ENCODE results near the gene MYDGF. TPM values are rescaled to one million over a fixed set of nuclear protein-coding genes. Genes with fewer than 3 reads are reported as not detected.

Gene MYDGF
- total and polyA plus RNA-seq, 2 experiments from 2014 or later, result 207 to 591 TPM

- TF ChIP-seq EZH2 (IDR thresholded peaks at IDR 0.05; ENCODE audit: insufficient read depth, poor library complexity, severe bottlenecking) (no peak), EZH2phosphoT487 (IDR thresholded peaks at IDR 0.05; ENCODE audit: insufficient read depth, low read depth) (no peak)
- no peaks in the 10 kb centered on the region for H4K20me1 ChIP-seq (ENCODE audit: insufficient read depth)
- DNase-seq, result peak; percentile 67
- H3K4me3 ChIP-seq, result no peak overlapping the region
- H3K4me1 ChIP-seq (ENCODE audit: insufficient read depth), result no peaks in the 10 kb centered on the region
- no peak overlapping the region for H2AFZ ChIP-seq
- no peaks in the 10 kb centered on the region for H3K9me2 ChIP-seq (ENCODE audit: insufficient read depth)
- whole genome bisulfite sequencing, 2 experiments (ENCODE audit: low coverage in 1 of 2, low lambda C conversion rate in 2 of 2, missing lambda C conversion rate in 2 of 2), result 60 to 62% methylated on average over 17 of the region's 17 CpGs
- in situ Hi-C loops (cut with MboI), result no loop called here
- no peaks in the 10 kb centered on the region for H3K9me3 ChIP-seq (ENCODE audit: low read depth)
- H3F3A ChIP-seq (ENCODE audit: insufficient read depth), result no peaks in the 10 kb centered on the region; the same call in 1 of the 2 replicates
- no peaks in the 10 kb centered on the region for H3K27me3 ChIP-seq (replicated peaks; ENCODE audit: insufficient read depth)
- no peak overlapping the region for H3K27ac ChIP-seq
- no peak overlapping the region for H3K4me2 ChIP-seq (ENCODE audit: unreplicated experiment)
- no peak overlapping the region for H3K9ac ChIP-seq
- no peaks in the 10 kb centered on the region for H3K79me2 ChIP-seq (ENCODE audit: insufficient read depth)
- H3K36me3 ChIP-seq (ENCODE audit: low read depth), result peaks cover 3% of the 10 kb centered on the region; the same call in 1 of the 2 replicates
These were observed 7.0 kb upstream of the MYDGF start for GRCh38 chr19:4676955-4677731.

GRCh38 chr19:4675346-4675745 is 5.2 kb upstream of the MYDGF start:
- Histone ChIP-seq H4K20me1 (ENCODE audit: insufficient read depth) (no peaks in the 10 kb centered on the region), H3K79me2 (ENCODE audit: insufficient read depth) (no peaks in the 10 kb centered on the region), H2AFZ (no peak overlapping the region), H3K27me3 (replicated peaks; ENCODE audit: insufficient read depth) (no peaks in the 10 kb centered on the region), H3K9me2 (ENCODE audit: insufficient read depth) (no peaks in the 10 kb centered on the region), H3K9me3 (ENCODE audit: low read depth) (no peaks in the 10 kb centered on the region), H3K4me3 (no peak overlapping the region), H3K27ac (no peak overlapping the region), H3K36me3 (ENCODE audit: low read depth) (no peaks in the 10 kb centered on the region), H3K9ac (no peak overlapping the region), H3K4me2 (ENCODE audit: unreplicated experiment) (no peak overlapping the region), H3K4me1 (ENCODE audit: insufficient read depth) (no peaks in the 10 kb centered on the region), H3F3A (ENCODE audit: insufficient read depth) (peaks cover 11% of the 10 kb centered on the region)
- in situ Hi-C loops (cut with MboI), result no loop called here
- TF ChIP-seq EZH2phosphoT487 (IDR thresholded peaks at IDR 0.05; ENCODE audit: insufficient read depth, low read depth), result no peak
- TF ChIP-seq EZH2 (IDR thresholded peaks at IDR 0.05; ENCODE audit: insufficient read depth, poor library complexity, severe bottlenecking), result no peak
- no peak for DNase-seq
- 87 to 96% methylated on average over 14 to 16 of the region's 16 CpGs for WGBS, 2 experiments (ENCODE audit: low coverage in 1 of 2, low lambda C conversion rate in 2 of 2, missing lambda C conversion rate in 2 of 2)

GRCh38 chr19:4673726-4674125 is 3.6 kb upstream of the MYDGF start:
- Histone ChIP-seq H4K20me1 (ENCODE audit: insufficient read depth) (no peaks in the 10 kb centered on the region), H3K9me3 (ENCODE audit: low read depth) (no peaks in the 10 kb centered on the region), H3K27ac (no peak overlapping the region), H3K27me3 (replicated peaks; ENCODE audit: insufficient read depth) (no peaks in the 10 kb centered on the region), H3K4me1 (ENCODE audit: insufficient read depth) (peaks cover 6% of the 10 kb centered on the region; the same call in 1 of the 2 replicates), H3F3A (ENCODE audit: insufficient read depth) (peaks cover 11% of the 10 kb centered on the region), H2AFZ (no peak overlapping the region), H3K4me2 (ENCODE audit: unreplicated experiment) (no peak overlapping the region), H3K79me2 (ENCODE audit: insufficient read depth) (peaks cover 12% of the 10 kb centered on the region), H3K9ac (no peak overlapping the region), H3K9me2 (ENCODE audit: insufficient read depth) (no peaks in the 10 kb centered on the region), H3K4me3 (no peak overlapping the region), H3K36me3 (ENCODE audit: low read depth) (no peaks in the 10 kb centered on the region)
- no peak for DNase-seq
- WGBS, 2 experiments (ENCODE audit: low coverage in 1 of 2, low lambda C conversion rate in 2 of 2, missing lambda C conversion rate in 2 of 2), result 81 to 89% methylated on average over 4 of the region's 4 CpGs
- TF ChIP-seq EZH2phosphoT487 (IDR thresholded peaks at IDR 0.05; ENCODE audit: insufficient read depth, low read depth), result no peak
- in situ Hi-C loops (cut with MboI), result no loop called here

DNA sequence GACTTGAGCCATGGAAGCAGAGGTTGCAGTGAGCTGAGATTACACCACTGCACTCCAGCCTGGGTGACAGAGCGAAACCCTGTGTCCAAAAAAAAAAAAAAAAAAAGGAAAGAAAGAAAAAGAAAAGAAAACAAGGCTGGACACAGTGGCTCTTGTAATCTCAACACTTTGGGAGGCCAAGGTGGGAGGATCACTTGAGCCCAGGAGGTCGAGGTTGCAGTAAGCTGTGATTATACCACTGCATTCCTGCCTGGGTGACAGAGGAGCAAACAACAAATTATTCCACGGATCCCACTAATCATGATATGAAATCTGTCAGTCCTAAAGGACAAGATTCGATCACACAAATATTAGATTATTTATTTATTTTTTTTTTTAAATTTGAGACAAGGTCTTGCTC is 3.1 kb upstream of the MYDGF start:
- DNase-seq, result no peak
- in situ Hi-C loops (cut with MboI), result no loop called here

More for the DNA sequence above, 3.1 kb upstream of the MYDGF start:
- H3K9me3 ChIP-seq (ENCODE audit: low read depth), result no peaks in the 10 kb centered on the region
- no peak overlapping the region for H2AFZ ChIP-seq
- H3K36me3 ChIP-seq (ENCODE audit: low read depth), result peaks cover 3% of the 10 kb centered on the region; the same call in 1 of the 2 replicates
- H3K4me2 ChIP-seq (ENCODE audit: unreplicated experiment), result no peak overlapping the region
- no peaks in the 10 kb centered on the region for H4K20me1 ChIP-seq (ENCODE audit: insufficient read depth)
- WGBS, 2 experiments (ENCODE audit: low coverage in 1 of 2, low lambda C conversion rate in 2 of 2, missing lambda C conversion rate in 2 of 2), result 43 to 60% methylated on average over 3 to 4 of the region's 4 CpGs
- H3K4me1 ChIP-seq (ENCODE audit: insufficient read depth), result peaks cover 8% of the 10 kb centered on the region; the same call in 1 of the 2 replicates
- H3K4me3 ChIP-seq, result no peak overlapping the region
- peaks cover 17% of the 10 kb centered on the region for H3K79me2 ChIP-seq (ENCODE audit: insufficient read depth)
- no peaks in the 10 kb centered on the region for H3K9me2 ChIP-seq (ENCODE audit: insufficient read depth)
- H3F3A ChIP-seq (ENCODE audit: insufficient read depth), result peaks cover 11% of the 10 kb centered on the region
- H3K27me3 ChIP-seq (replicated peaks; ENCODE audit: insufficient read depth), result no peaks in the 10 kb centered on the region
- TF ChIP-seq EZH2 (IDR thresholded peaks at IDR 0.05; ENCODE audit: insufficient read depth, poor library complexity, severe bottlenecking), result no peak
- no peak for TF ChIP-seq EZH2phosphoT487 (IDR thresholded peaks at IDR 0.05; ENCODE audit: insufficient read depth, low read depth)
- no peak overlapping the region for H3K9ac ChIP-seq
- no peak overlapping the region for H3K27ac ChIP-seq
